ENCODE results near the gene NAA40.

The NAA40 gene

GRCh38 chr11:63913866-63914830 is 24.7 kb upstream of the NAA40 start:
- no peak for FAIRE-seq

- no peak for FAIRE-seq
Measured at GRCh38 chr11:63914896-63915691, 23.7 kb upstream of the NAA40 start.

GRCh38 chr11:63915961-63916836 is 22.6 kb upstream of the NAA40 start:
- no peak for FAIRE-seq

- FAIRE-seq, result no peak
Measured at GRCh38 chr11:63916837-63917691, 21.7 kb upstream of the NAA40 start, which contains the start of gene RCOR2. TSS of gene RCOR2 (minus strand) at chr11:63917164. CDS start at chr11:63916456, 708 bp downstream.

GRCh38 chr11:63917692-63918506 is 20.9 kb upstream of the NAA40 start:
- no peak for FAIRE-seq

- FAIRE-seq, result no peak
Measured at GRCh38 chr11:63918507-63919191, 20.2 kb upstream of the NAA40 start.

GRCh38 chr11:63919267-63920125 is 19.3 kb upstream of the NAA40 start:
- FAIRE-seq, result no peak

- no peak for FAIRE-seq
Measured at GRCh38 chr11:63920126-63920938, 18.5 kb upstream of the NAA40 start.

- no peak for FAIRE-seq
Measured at GRCh38 chr11:63920939-63921417, 17.8 kb upstream of the NAA40 start.

GRCh38 chr11:63922673-63923192 is 16.1 kb upstream of the NAA40 start:
- no peak for FAIRE-seq

GRCh38 chr11:63923319-63923718 is 15.5 kb upstream of the NAA40 start:
- FAIRE-seq, result no peak

GRCh38 chr11:63929616-63930015 is 9.2 kb upstream of the NAA40 start:
- FAIRE-seq, result no peak

GRCh38 chr11:63931045-63931444 is 7.8 kb upstream of the NAA40 start:
- no peak for FAIRE-seq

GRCh38 chr11:63931876-63932275 is 6.9 kb upstream of the NAA40 start:
- no peak for FAIRE-seq

- FAIRE-seq, result no peak
Measured at GRCh38 chr11:63933459-63933858, 5.3 kb upstream of the NAA40 start.

- no peak for FAIRE-seq
Measured at GRCh38 chr11:63937713-63938478, 906 bp upstream of the NAA40 start.

GRCh38 chr11:63939397-63939891 is 642 bp downstream of the NAA40 start:
- no peak for FAIRE-seq

All from TTC549 (cell line).